Stimulated activated CD8-positive, alpha-beta memory T cell treated with anti-CD3 and anti-CD28 coated beads, Interleukin-12 subunit alpha, Interleukin-12 subunit beta, amount 100 ng/mL, for 4 hours (primary cell): ENCODE measurements around the gene YWHAB.

Experiments
- DNase-seq: peaks from one replicate; pipeline ENCODE4 v3.0.0-alpha.2; 2020; ENCODE audit warnings: low read depth

YWHAB gene

DNA sequence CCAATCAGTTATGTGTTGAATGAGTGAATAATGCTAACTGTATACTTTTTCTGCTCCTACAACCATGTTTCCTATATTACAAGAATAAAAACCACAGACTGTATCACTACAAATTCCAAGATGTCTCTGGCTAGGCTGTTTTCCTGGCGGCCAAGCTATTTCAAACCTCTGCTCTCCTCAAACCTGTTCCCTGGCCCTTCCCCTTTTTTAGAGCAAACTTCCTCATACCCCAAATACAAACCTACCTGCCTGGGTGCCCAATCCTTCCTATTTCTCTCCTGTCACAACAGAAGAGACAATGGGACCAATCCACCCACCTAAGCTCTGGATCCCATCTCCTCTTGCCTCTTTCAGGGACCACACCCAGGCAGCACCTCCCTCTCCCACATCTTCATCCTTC, 67.2 kb downstream of the YWHAB start:
- no peak for DNase-seq

DNA sequence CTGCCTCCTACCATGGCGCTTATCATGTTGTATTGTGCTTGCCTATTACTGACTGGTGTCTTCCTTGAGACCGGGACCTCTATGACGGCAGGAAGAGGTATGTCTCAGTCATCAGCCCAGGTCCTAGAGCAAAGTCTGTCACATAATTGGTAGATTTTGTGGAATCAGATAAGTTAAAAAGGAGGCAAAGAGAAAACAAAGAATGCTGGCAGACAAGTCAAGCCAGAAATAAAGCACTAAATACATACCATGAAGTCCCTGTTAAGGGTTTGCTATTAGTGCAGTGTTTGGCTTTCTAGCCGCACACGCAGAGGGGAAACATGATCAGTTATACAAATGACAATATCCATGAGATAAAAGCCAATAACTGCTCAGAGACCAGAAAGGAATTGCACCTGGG, 68.7 kb downstream of the YWHAB start:
- DNase-seq = no peak

DNA sequence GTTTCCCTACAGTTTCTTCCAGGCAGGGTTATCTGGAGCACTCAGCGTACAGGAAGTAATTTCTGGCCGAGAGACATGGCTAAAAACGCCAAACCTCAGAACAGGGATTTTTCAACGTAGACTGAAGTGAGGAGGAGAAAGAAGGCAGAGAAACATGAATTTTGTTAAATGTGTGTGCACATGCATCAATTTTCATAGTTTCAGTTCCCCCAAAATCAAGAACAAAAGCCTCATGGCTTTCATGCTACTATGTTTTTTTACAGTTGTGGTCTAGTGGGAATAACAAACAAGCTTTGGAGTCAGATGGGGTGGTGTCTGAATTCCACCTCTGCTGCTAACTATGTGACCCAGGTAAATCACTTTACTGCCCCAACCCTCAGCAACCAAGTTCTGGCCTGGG, 69.8 kb downstream of the YWHAB start:
- no peak for DNase-seq

DNA sequence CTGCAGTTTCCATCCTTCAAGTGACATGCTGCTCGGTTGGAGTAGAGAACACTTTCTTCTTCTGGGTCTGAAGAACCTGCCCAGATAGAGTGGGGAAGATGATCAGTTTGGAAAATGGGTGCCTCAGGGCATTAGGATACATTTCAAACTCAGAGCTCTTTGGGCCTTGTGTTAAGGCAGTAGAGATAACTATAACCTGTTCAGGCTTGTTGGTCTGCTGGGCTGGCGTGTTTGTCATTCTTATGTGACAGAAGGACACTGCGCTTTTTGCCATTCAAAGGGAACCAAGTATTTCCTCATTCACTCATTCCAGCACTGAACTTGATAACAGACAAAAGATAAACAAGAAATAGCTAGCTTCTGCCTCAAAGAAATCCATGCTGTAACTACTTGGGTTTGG, 70.9 kb downstream of the YWHAB start:
- no peak for DNase-seq
